Measurements from ENCODE around the gene EPPIN. TPM values are rescaled to one million over a fixed set of nuclear protein-coding genes. Genes with fewer than 3 reads are reported as not detected.

Gene EPPIN
- total and polyA plus RNA-seq, 2 of the 8 experiments (the other 6 are each of a cell fraction or from before 2014, with no cell fraction given) = 0.06 TPM; not detected in 1

DNA sequence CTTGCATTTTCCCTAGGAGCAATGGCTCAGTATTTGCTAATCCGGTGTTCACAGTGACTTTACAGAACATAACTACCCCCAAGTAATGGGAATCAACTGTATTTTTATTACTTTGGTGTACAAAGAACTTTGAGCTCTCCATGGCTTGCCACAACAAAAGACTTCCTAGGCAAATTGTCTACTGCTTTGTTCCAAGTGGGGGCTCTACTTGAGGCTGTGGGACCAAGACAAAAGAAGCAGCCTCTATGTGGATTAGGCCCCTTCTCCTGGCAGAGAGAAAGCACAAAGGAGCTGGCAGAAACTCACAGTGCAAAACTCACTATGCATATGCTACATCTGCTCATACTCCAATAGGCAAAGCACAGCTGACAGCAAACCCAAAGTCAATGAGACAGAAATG, 31.0 kb upstream of the EPPIN start (continued):
- TF ChIP-seq TEAD4 (IDR thresholded peaks at IDR 0.05; ENCODE audit: low read depth, low read length) (no peak), SP2 (IDR thresholded peaks at IDR 0.05; ENCODE audit: low read length) (no peak), JUN (IDR thresholded peaks at IDR 0.05; ENCODE audit: low read depth, low read length) (no peak), TCF12 (IDR thresholded peaks at IDR 0.05; ENCODE audit: low read depth, low read length) (no peak), BRCA1 (IDR thresholded peaks at IDR 0.05; ENCODE audit: low read depth, low read length) (no peak)
